Fibroblast of lung (primary cell): ENCODE data around the gene GLCCI1.

ENCODE experiments used
- EZH2 ChIP-seq: IDR thresholded peaks from 2 replicates; pipeline ENCODE4 v1.5.1; 2012; ENCODE audit warnings: low read length, control low read depth, mild to moderate bottlenecking; ENCODE audit errors: missing control alignments
- TF ChIP-seq, protein P1 (sequence below), 2 donors: IDR thresholded peaks in 1 of 2; conservative IDR thresholded peaks in 1 of 2; 1 replicate in 1 of 2; 2 replicates in 1 of 2; pipeline ENCODE4 v1.5.1; 2011 to 2012; ENCODE audit warnings: low read length in 2 of 2, control low read depth in 1 of 2, inconsistent platforms in 1 of 2, low read depth in 1 of 2, mild to moderate bottlenecking in 1 of 2

- TF ChIP-seq, protein P1, sequence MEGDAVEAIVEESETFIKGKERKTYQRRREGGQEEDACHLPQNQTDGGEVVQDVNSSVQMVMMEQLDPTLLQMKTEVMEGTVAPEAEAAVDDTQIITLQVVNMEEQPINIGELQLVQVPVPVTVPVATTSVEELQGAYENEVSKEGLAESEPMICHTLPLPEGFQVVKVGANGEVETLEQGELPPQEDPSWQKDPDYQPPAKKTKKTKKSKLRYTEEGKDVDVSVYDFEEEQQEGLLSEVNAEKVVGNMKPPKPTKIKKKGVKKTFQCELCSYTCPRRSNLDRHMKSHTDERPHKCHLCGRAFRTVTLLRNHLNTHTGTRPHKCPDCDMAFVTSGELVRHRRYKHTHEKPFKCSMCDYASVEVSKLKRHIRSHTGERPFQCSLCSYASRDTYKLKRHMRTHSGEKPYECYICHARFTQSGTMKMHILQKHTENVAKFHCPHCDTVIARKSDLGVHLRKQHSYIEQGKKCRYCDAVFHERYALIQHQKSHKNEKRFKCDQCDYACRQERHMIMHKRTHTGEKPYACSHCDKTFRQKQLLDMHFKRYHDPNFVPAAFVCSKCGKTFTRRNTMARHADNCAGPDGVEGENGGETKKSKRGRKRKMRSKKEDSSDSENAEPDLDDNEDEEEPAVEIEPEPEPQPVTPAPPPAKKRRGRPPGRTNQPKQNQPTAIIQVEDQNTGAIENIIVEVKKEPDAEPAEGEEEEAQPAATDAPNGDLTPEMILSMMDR (conservative IDR thresholded peaks at IDR 0.05 in 1 of 2, IDR thresholded peaks at IDR 0.05 in 1 of 2; ENCODE audit: low read depth in 1 of 2, low read length in 2 of 2), result no peak
- no peak for TF ChIP-seq EZH2
These were observed 24.6 kb upstream of the GLCCI1 start for GRCh38 chr7:7943951-7944350.
